ENCODE data around the gene DUSP9. TPM values are rescaled to one million over a fixed set of nuclear protein-coding genes. Genes with fewer than 3 reads are reported as not detected.

DUSP9 gene
- total and polyA plus RNA-seq, 2 donors (not counting 3 experiments of a cell fraction or from before 2014, with no cell fraction given), result 0.04 TPM; not detected in 1

- no peaks in the 10 kb centered on the region for H3K36me3 ChIP-seq (ENCODE audit: control insufficient read depth in 2 of 2, extremely low read depth in 1 of 2, insufficient read depth in 2 of 2, low read length in 2 of 2)
- no peak overlapping the region for H3K4me2 ChIP-seq (ENCODE audit: insufficient read depth, low read length)
- DNase-seq (ENCODE audit: low read depth, low spot score), result no peak
- BruUV-seq (replicated peaks), result no TSS peak
- H3K9ac ChIP-seq (replicated peaks; ENCODE audit: extremely low read depth, insufficient read depth, low read length), result no peak overlapping the region
- CTCF ChIA-PET, result no interaction called here
- dilution Hi-C loops (cut with MboI; ENCODE audit: extremely low pct_ligation_motif_present, low sequenced_read_pairs), result no loop called here
- H2AFZ ChIP-seq (ENCODE audit: low read depth, low read length), result no peak overlapping the region
- intact Hi-C loops (cut with micrococcal nuclease), result no loop called here
- POLR2A ChIA-PET, result no interaction called here
- no peaks in the 10 kb centered on the region for H3K9me3 ChIP-seq (replicated peaks; ENCODE audit: control insufficient read depth, insufficient read depth, low read length)
- no peaks in the 10 kb centered on the region for H4K20me1 ChIP-seq (replicated peaks; ENCODE audit: control insufficient read depth, extremely low read depth, insufficient read depth, low read length)
- TF ChIP-seq FOS (IDR thresholded peaks at IDR 0.05; ENCODE audit: borderline replicate concordance, insufficient read depth, low read length), result no peak
- no peak overlapping the region for H3K4me3 ChIP-seq (replicated peaks in 1 of 3; ENCODE audit: insufficient read depth in 1 of 3, low read depth in 1 of 3, low read length in 3 of 3)
- H3K27ac ChIP-seq (ENCODE audit: insufficient read depth, low read depth, low read length), result no peak overlapping the region
- H3K9me1 ChIP-seq (replicated peaks; ENCODE audit: control insufficient read depth, extremely low read depth, insufficient read depth, low read length), result no peaks in the 10 kb centered on the region
- peaks cover 0 to 2% of the 10 kb centered on the region in 2 experiments for H3K27me3 ChIP-seq (ENCODE audit: control insufficient read depth in 2 of 2, insufficient read depth in 2 of 2, low read length in 2 of 2)
- no peaks in the 10 kb centered on the region for H3K4me1 ChIP-seq (ENCODE audit: control insufficient read depth, extremely low read depth, insufficient read depth, low read length)
- H3K79me2 ChIP-seq (ENCODE audit: control insufficient read depth, insufficient read depth, low read length), result no peaks in the 10 kb centered on the region
- FAIRE-seq, result no peak
Observed at GRCh38 chrX:153635388-153635787, 11.6 kb upstream of the DUSP9 start.

- no peak overlapping the region for H3K27ac ChIP-seq (ENCODE audit: insufficient read depth, low read depth, low read length)
- no peaks in the 10 kb centered on the region for H3K79me2 ChIP-seq (ENCODE audit: control insufficient read depth, insufficient read depth, low read length)
- H3K9me3 ChIP-seq (replicated peaks; ENCODE audit: control insufficient read depth, insufficient read depth, low read length), result no peaks in the 10 kb centered on the region
- TF ChIP-seq CTCF (IDR thresholded peaks at IDR 0.05; ENCODE audit: extremely low read depth in 1 of 2, insufficient read depth in 1 of 2, low read depth in 1 of 2, low read length in 2 of 2) (peak; percentile 24 to 63), JUN (IDR thresholded peaks at IDR 0.05; ENCODE audit: borderline replicate concordance, insufficient read depth, insufficient read length, low read depth) (no peak)
- dilution Hi-C loops (cut with MboI; ENCODE audit: extremely low pct_ligation_motif_present, low sequenced_read_pairs), result no loop called here
- POLR2A ChIA-PET, result no interaction called here
- no peak overlapping the region for H3K4me3 ChIP-seq (replicated peaks in 1 of 3; ENCODE audit: insufficient read depth in 1 of 3, low read depth in 1 of 3, low read length in 3 of 3)
- BruUV-seq (replicated peaks), result no TSS peak
- H3K9me1 ChIP-seq (replicated peaks; ENCODE audit: control insufficient read depth, extremely low read depth, insufficient read depth, low read length), result no peaks in the 10 kb centered on the region
- no peak overlapping the region for H3K4me2 ChIP-seq (ENCODE audit: insufficient read depth, low read length)
- H2AFZ ChIP-seq (ENCODE audit: low read depth, low read length), result no peak overlapping the region
- FAIRE-seq, result no peak
- H3K4me1 ChIP-seq (ENCODE audit: control insufficient read depth, extremely low read depth, insufficient read depth, low read length), result no peaks in the 10 kb centered on the region
- DNase-seq (ENCODE audit: low read depth, low spot score), result peak; percentile 30
- CTCF ChIA-PET, result interaction anchor here (0.8 to 2.1 kb wide), 3 partner anchors 9 to 32 kb away, joined by 3 to 8 read pairs (median 4); no protein-coding TSS in a partner anchor
- intact Hi-C loops (cut with micrococcal nuclease), result loop anchor here (2.0 kb wide), 1 partner anchor 33 kb away; no protein-coding TSS in a partner anchor
- H3K36me3 ChIP-seq (ENCODE audit: control insufficient read depth in 2 of 2, extremely low read depth in 1 of 2, insufficient read depth in 2 of 2, low read length in 2 of 2), result no peaks in the 10 kb centered on the region
- H3K27me3 ChIP-seq (ENCODE audit: control insufficient read depth in 2 of 2, insufficient read depth in 2 of 2, low read length in 2 of 2), result peaks cover 2 to 5% of the 10 kb centered on the region in 2 experiments
- H4K20me1 ChIP-seq (replicated peaks; ENCODE audit: control insufficient read depth, extremely low read depth, insufficient read depth, low read length), result no peaks in the 10 kb centered on the region
- no peak overlapping the region for H3K9ac ChIP-seq (replicated peaks; ENCODE audit: extremely low read depth, insufficient read depth, low read length)
Observed at GRCh38 chrX:153635788-153636668, 11.0 kb upstream of the DUSP9 start.
